SU-DHL-6 (cell line): ENCODE measurements around the gene HHATL.

Source experiments
- H2AFZ ChIP-seq: fragments of 200-600 bp; sonication (generic); 2 replicates; pipeline ENCODE4 v1.6.1; 2014; ENCODE audit warnings: low read depth, mild to moderate bottlenecking, moderate library complexity, mixed read lengths, antibody characterized with exemption, low read length; ENCODE audit not compliant: severe bottlenecking
- H3F3A ChIP-seq: fragments of 200-600 bp; shearing (Covaris generic); 2 replicates; pipeline ENCODE4 v1.6.0; 2016; ENCODE audit warnings: antibody characterized with exemption, mild to moderate bottlenecking; ENCODE audit not compliant: insufficient read depth
- H3K27ac ChIP-seq: fragments of 200-600 bp; sonication (generic); 2 replicates; pipeline ENCODE4 v1.5.1; 2016; ENCODE audit warnings: low read depth, mild to moderate bottlenecking, low read length, moderate library complexity, mixed read lengths
- H3K27me3 ChIP-seq: fragments of 200-600 bp; sonication (generic), shearing (Covaris generic); 2 replicates; pipeline ENCODE4 v1.6.0; 2014; ENCODE audit warnings: mild to moderate bottlenecking, low read length
- H3K36me3 ChIP-seq: fragments of 200-600 bp; sonication (generic); 2 replicates; pipeline ENCODE4 v1.6.1; 2014; ENCODE audit warnings: mild to moderate bottlenecking, low read length, mixed read lengths
- H3K4me2 ChIP-seq: fragments of 300-600, 200-600 bp; shearing (Covaris generic), sonication (generic); 2 replicates; pipeline ENCODE4 v1.6.0; 2014; ENCODE audit warnings: low read length, low read depth, mild to moderate bottlenecking; ENCODE audit not compliant: poor library complexity, severe bottlenecking
- H3K4me3 ChIP-seq: fragments of 200-600 bp; sonication (generic); 2 replicates; pipeline ENCODE4 v1.5.1; 2014; ENCODE audit warnings: antibody characterized with exemption, low read length, mild to moderate bottlenecking, mixed read lengths; ENCODE audit not compliant: insufficient read depth, poor library complexity, severe bottlenecking
- H3K79me2 ChIP-seq: fragments of 200-600 bp; sonication (generic); 2 replicates; pipeline ENCODE4 v1.6.1; 2014; ENCODE audit warnings: mild to moderate bottlenecking, low read length, moderate library complexity; ENCODE audit not compliant: insufficient read depth
- H3K9ac ChIP-seq: fragments of 200-600 bp; sonication (generic); 2 replicates; pipeline ENCODE4 v1.7.0; 2014; ENCODE audit warnings: mild to moderate bottlenecking, low read length
- H3K9me2 ChIP-seq: fragments of 200-600 bp; sonication (generic); replicated peaks from 2 replicates; pipeline ENCODE4 v1.6.1; 2014; ENCODE audit warnings: low read length; ENCODE audit not compliant: insufficient read depth
- H3K9me3 ChIP-seq: fragments of 200-600 bp; sonication (generic); 2 replicates; pipeline ENCODE4 v1.6.1; 2014; ENCODE audit warnings: low read length, mixed read lengths; ENCODE audit not compliant: insufficient read depth
- H4K20me1 ChIP-seq: fragments of 200-600 bp; sonication (generic); 2 replicates; pipeline ENCODE4 v1.6.1; 2014; ENCODE audit warnings: low read depth, mild to moderate bottlenecking, antibody characterized with exemption, low read length, moderate library complexity, mixed read lengths
- CTCF ChIP-seq: fragments of 200-600 bp; sonication (generic); IDR thresholded peaks from one replicate; pipeline ENCODE4 v1.5.1; 2017; ENCODE audit warnings: antibody characterized with exemption, mild to moderate bottlenecking, low read length, moderate library complexity; ENCODE audit not compliant: insufficient read depth, poor library complexity, severe bottlenecking
- EZH2phosphoT487 ChIP-seq: fragments of 200-600 bp; sonication (generic), shearing (Covaris generic); conservative IDR thresholded peaks from 2 replicates; pipeline ENCODE4 v1.6.1; 2018; ENCODE audit warnings: mild to moderate bottlenecking, antibody characterized with exemption, low read length, moderate library complexity, mixed read lengths

HHATL gene

DNA sequence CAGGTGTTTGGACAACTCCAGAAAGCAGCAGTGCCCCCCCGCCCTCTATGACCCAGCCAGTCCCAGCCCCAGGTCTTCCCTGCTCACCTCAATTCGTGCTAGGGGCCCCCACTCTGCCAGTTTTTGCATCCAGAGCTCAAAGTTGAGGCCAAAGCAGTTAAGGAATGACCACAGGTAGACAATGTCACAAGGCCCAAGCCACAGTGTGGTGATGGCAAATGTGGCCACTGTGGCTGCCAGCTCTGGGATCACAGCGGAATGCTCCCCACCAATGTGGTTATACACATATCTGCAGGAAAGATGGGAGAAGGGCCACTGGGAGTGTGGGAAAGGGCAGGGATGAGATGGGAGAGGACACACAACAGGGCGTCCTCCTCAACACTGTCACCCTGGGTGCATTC, 9.1 kb downstream of the HHATL start:
- no peaks in the 10 kb centered on the region for H3K27me3 ChIP-seq
- no peak overlapping the region for H3K27ac ChIP-seq
- no peak overlapping the region for H3K4me3 ChIP-seq
- H3K36me3 ChIP-seq = no peaks in the 10 kb centered on the region
- H2AFZ ChIP-seq = no peak overlapping the region
- no peaks in the 10 kb centered on the region for H4K20me1 ChIP-seq
- H3F3A ChIP-seq = no peaks in the 10 kb centered on the region
- no peak overlapping the region for H3K4me2 ChIP-seq
- H3K9me2 ChIP-seq = no peaks in the 10 kb centered on the region
- H3K79me2 ChIP-seq = no peaks in the 10 kb centered on the region
- H3K9me3 ChIP-seq = no peaks in the 10 kb centered on the region
- TF ChIP-seq CTCF (no peak), EZH2phosphoT487 (no peak)
- H3K9ac ChIP-seq = no peak overlapping the region

DNA sequence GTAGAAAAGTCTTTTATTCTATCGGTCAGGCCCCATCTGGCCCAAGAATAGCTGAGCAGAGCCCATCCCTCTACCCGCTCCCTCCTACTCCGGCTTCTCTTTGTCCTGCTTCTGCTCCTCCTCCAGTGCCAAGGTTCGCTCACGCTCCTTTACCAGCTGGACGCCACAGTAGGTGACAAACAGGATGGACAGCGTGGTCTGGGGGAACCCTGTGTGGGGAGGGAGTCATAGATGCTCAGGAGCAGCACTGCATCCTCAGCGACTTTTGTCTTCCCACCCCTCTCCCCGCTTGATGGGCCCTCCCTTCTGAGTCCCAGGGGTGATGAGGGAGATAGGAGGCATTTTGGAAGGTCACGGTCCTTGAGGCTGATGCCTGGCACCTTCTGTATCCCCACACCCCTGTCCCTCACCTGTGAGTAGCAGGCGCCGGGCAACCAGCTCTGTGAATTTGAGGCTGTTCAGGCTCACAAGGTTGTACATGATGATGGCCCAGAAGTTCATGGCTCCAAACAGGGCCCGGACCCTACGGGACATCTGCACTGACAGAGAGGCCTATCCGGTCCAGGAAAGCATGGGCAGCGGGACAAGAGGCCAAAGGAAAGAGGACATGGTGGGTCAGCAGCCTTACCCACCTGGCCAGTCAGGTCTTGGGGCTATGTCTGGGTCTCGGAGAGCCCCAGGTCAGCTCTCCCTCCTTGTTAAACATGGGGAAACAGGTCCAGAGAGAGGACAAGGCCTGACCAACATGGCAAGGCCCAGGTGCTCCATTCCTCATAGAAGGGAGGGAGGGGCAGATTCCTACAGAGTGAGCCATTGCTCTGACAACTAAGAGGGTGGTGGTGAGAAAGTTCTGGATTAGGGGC, 9.7 kb downstream of the HHATL start:
- H3K9me2 ChIP-seq = no peaks in the 10 kb centered on the region
- H3K36me3 ChIP-seq = no peaks in the 10 kb centered on the region
- H3K79me2 ChIP-seq = no peaks in the 10 kb centered on the region
- no peak overlapping the region for H3K4me3 ChIP-seq
- no peaks in the 10 kb centered on the region for H4K20me1 ChIP-seq
- no peaks in the 10 kb centered on the region for H3K27me3 ChIP-seq
- H3K27ac ChIP-seq = no peak overlapping the region
- H3K4me2 ChIP-seq = no peak overlapping the region
- H3K9ac ChIP-seq = no peak overlapping the region
- H2AFZ ChIP-seq = no peak overlapping the region
- H3F3A ChIP-seq = no peaks in the 10 kb centered on the region
- H3K9me3 ChIP-seq = no peaks in the 10 kb centered on the region
- TF ChIP-seq CTCF (no peak), EZH2phosphoT487 (no peak)

DNA sequence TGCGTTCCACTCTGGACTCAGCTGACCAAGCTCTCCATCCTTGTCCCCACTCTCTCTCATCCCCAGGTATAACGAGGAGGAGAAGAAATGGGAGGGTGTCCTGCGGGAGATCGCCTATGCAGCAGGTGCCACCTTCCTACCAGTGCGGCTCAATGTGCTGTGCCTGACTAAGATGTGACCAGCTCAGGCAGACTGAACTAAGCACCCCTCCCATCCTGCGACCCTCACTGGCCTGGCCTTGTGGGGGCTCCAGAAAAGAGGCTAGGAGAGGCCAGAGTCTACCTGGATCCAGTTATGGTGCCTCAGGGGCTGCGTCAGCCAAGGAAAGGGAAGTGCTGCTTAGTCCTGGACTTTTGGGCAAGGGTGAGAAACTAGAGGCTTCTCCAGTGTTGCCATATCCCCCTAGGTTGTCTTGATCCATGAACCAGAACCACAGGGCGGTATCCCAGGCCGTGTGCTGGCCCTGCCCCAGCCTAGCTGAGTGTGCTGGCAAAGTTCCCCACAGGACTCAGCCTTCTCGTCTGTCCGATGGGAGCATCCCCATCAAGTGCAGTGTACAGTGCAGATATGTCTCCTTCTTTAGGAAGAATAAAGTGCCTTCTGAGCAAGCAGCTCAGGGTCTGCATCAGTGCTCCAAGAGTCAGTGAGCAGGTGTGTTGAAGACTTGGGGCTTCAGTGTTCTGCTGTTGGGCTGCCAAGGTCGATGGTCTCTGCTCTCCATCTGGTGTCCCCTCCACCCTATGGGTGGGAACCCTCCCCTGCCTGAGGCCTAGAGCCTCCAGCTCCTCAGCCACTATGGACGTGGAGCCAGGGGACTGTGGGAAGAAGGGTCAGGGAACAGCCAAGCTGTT, 10.6 kb downstream of the HHATL start:
- H3F3A ChIP-seq = no peaks in the 10 kb centered on the region
- H3K4me2 ChIP-seq = no peak overlapping the region
- TF ChIP-seq EZH2phosphoT487 = no peak
- TF ChIP-seq CTCF = no peak
- H3K27ac ChIP-seq = no peak overlapping the region
- no peak overlapping the region for H3K4me3 ChIP-seq
- H3K9me3 ChIP-seq = no peaks in the 10 kb centered on the region
- H4K20me1 ChIP-seq = no peaks in the 10 kb centered on the region
- H3K79me2 ChIP-seq = no peaks in the 10 kb centered on the region
- H3K9ac ChIP-seq = no peak overlapping the region
- H2AFZ ChIP-seq = no peak overlapping the region
- H3K36me3 ChIP-seq = no peaks in the 10 kb centered on the region
- H3K27me3 ChIP-seq = no peaks in the 10 kb centered on the region
- no peaks in the 10 kb centered on the region for H3K9me2 ChIP-seq
